Transverse colon (tissue), 3 donors: ENCODE measurements around the gene PCDHGA2.

Experiments used
- EP300 ChIP-seq: sonication (generic); formaldehyde crosslinking; IDR thresholded peaks from one replicate; pipeline ENCODE4 v1.6.1; 2017; ENCODE audit warnings: antibody characterized with exemption, low read depth
- POLR2A ChIP-seq: fragments of 450-650 bp; IDR thresholded peaks from one replicate; pipeline ENCODE4 v1.6.1; 2016; ENCODE audit warnings: antibody characterized with exemption, mild to moderate bottlenecking, moderate library complexity
- POLR2AphosphoS5 ChIP-seq, 3 donors: sonication (generic); formaldehyde crosslinking; IDR thresholded peaks; one replicate each; pipeline ENCODE4 v1.6.1; 2016; ENCODE audit warnings: antibody characterized with exemption in 3 of 3

GRCh38 chr5:141345327-141345726 lies 6.8 kb downstream of the PCDHGA2 start:
- TF ChIP-seq POLR2AphosphoS5 (IDR thresholded peaks at IDR 0.05) = no peak
- no peak for TF ChIP-seq EP300
- no peak for TF ChIP-seq POLR2A
